Subcutaneous adipose tissue (tissue), 4 donors: ENCODE measurements around the gene SYT14. TPM values are rescaled to one million over a fixed set of nuclear protein-coding genes. Genes with fewer than 3 reads are reported as not detected.

Source experiments
- total RNA-seq, 4 donors: library from RNA; depleted of rRNA; stranded (reverse); fragments of >200 nt; gene quantifications; one replicate each; pipeline ENCODE4 v1.1.0, GENCODE V29; 2016
- TF ChIP-seq, protein P1 (sequence below): fragments of 450-650 bp; IDR thresholded peaks from one replicate; pipeline ENCODE4 v1.5.1; 2016; ENCODE audit warnings: low read depth, mild to moderate bottlenecking, control low read depth, antibody characterized with exemption, moderate library complexity

Gene SYT14
- total RNA-seq, 4 donors from 2014 or later: not detected

DNA sequence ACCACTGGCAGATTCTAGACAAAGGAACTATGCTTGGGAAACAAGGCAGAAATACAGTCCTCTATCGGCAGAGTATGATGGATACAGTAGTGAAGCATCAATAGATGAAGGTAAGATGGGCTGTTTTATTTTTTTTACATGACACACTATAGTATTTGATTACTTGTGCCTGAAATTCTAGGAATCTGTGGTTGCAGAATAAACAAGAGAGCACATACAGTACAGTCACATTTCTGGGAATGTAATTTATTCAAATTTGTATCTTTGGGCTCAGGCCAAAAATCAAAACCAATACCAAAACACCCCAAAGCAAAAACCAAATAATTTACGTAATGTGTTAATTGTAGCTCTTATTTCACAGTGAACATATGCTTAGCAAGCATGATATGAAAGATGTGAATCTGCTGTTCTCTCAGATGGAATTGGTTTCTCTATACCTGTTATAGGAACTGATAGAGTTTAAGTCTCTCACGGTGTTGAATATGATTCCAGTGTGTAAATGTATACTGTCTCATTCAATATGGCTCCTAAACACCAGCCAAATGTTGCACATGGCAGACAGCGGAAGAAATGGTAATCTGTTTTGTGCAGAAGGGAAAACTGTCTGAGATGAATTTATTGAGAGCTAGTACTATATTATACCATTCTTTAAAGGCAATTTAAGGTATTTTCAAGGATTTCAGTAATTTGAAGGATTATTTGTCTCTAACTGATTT lies 83.3 kb downstream of the SYT14 start:
- TF ChIP-seq, protein P1, sequence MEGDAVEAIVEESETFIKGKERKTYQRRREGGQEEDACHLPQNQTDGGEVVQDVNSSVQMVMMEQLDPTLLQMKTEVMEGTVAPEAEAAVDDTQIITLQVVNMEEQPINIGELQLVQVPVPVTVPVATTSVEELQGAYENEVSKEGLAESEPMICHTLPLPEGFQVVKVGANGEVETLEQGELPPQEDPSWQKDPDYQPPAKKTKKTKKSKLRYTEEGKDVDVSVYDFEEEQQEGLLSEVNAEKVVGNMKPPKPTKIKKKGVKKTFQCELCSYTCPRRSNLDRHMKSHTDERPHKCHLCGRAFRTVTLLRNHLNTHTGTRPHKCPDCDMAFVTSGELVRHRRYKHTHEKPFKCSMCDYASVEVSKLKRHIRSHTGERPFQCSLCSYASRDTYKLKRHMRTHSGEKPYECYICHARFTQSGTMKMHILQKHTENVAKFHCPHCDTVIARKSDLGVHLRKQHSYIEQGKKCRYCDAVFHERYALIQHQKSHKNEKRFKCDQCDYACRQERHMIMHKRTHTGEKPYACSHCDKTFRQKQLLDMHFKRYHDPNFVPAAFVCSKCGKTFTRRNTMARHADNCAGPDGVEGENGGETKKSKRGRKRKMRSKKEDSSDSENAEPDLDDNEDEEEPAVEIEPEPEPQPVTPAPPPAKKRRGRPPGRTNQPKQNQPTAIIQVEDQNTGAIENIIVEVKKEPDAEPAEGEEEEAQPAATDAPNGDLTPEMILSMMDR: no peak

DNA sequence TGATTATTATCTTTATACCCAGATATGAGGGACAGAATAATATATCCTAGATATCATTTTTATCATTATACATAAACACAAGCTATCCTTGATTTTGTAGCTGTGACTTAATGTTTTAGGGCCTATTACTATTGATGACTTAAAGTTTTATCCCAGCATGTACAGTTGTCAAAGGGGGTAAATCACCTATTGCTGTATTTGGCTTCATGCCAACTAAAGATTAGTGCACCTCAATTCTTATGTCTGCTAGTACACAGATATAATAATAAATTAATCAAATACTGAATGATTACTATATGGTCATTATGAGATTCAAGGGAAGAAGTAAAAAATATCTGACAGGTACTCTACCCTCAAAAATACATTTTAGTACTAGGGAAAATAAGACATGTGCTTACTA lies 84.0 kb downstream of the SYT14 start:
- TF ChIP-seq, protein P1: no peak

DNA sequence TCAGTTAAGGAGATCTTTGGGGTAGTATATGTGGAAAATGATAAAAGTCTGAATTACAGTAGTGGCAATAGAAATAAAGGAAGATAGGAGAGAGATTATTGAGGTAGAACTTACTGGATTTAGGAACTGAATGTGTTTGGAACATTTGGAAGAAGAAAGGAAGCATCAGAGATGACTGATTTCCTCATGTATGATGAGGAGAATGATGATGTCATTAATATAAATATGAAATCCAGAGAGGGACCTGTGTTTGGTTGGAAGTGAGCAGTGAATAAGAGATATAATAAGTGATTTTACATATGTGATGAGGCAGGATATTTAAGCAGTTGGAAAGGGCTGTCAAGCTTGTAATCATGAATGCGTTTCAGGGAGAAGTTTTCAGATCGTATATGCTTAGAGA lies 86.3 kb downstream of the SYT14 start:
- TF ChIP-seq, protein P1: no peak

DNA sequence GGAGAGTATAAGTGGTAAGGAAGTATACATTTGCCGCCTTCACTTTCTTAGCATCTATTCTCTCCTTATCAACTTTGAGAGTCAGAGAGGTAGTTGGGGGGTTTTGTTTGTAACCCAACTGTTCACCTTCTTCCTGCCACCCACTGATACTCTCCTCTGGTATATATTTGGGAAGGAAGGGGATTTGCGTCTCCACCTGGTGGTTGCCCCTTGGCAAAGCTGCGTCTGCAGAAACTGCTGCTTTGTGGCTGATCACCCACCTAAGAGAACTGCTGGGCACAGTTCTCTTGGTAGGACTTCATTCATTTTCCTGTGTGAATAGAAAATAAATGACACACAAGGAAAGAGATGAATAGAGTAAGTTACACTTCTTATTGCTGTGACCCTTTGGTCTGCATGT lies 87.0 kb downstream of the SYT14 start:
- TF ChIP-seq, protein P1: no peak

DNA sequence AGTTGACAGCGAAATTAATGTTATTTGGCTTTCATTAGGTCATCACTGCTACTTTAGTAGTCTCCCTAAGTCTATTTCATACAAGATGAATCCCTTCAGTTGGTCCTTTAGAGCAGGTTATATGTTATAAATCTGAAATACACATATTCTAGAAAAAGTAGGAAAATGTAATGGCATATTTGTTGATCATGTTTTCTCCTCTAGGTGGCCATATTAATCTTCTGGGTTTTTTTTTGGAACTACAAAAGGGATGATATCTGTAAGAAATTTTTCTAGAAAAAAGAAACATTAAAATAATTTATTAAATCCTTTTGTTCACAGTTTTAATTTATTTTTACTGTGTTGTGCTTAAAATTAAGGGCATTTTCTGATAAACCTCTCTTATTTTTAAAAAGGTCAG lies 87.9 kb downstream of the SYT14 start:
- TF ChIP-seq, protein P1: no peak

DNA sequence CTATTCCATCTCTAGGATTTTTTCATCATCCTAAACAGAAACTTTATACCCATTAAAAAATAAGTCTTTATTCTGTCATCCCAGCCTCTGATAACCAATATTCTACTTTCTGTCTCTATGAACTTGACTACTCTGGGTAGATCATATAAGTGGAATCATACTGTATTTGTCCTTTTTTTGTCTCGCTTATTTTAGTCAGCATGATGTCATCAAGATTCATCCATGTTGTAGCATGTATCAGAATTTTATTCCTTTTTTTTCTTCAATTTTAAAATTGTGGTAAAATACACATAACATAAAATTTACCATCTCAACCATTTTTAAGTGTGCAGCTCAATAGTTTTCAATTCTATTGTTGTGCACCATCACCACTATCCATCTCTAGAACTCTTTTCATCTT lies 90.0 kb downstream of the SYT14 start:
- TF ChIP-seq, protein P1: no peak

DNA sequence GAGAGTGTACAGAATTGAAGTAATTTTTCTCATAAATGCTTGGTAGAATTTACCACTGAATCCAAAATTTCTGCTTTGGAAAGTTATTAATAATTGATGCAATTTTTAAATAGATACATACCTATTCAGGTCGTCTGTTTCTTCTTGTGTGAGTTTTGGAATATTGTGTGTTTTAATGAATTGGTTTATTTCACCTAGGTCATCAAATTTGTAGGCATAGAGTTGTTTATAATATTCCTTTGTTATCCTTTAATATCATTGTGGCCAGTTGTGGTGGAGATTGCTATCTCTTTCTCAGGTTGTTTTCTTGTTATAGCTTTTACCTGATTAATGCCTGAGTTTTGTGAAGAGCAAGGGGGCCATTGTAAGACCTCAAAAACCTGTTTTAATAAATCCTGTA lies 93.5 kb downstream of the SYT14 start:
- TF ChIP-seq, protein P1: no peak
